DOHH2 (cell line): ENCODE measurements around the gene SOX8.

Source experiments
- H3F3A ChIP-seq: fragments of 200-600 bp; sonication (generic), shearing (Covaris generic); 2 replicates; pipeline ENCODE4 v1.6.0; 2016; ENCODE audit warnings: antibody characterized with exemption, mild to moderate bottlenecking; ENCODE audit not compliant: control insufficient read depth, insufficient read depth
- H3K27ac ChIP-seq: fragments of 200-600 bp; sonication (generic); 2 replicates; pipeline ENCODE4 v1.5.1; 2014; ENCODE audit warnings: low read depth, mild to moderate bottlenecking, low read length, moderate library complexity
- H3K27me3 ChIP-seq: fragments of 200-600 bp; sonication (generic); 2 replicates; pipeline ENCODE4 v1.6.1; 2014; ENCODE audit warnings: mild to moderate bottlenecking, low read length, mixed read lengths; ENCODE audit not compliant: control insufficient read depth
- H3K36me3 ChIP-seq: fragments of 200-600 bp; sonication (generic); 2 replicates; pipeline ENCODE4 v1.6.1; 2014; ENCODE audit warnings: mild to moderate bottlenecking, low read length, moderate library complexity, mixed read lengths; ENCODE audit not compliant: control insufficient read depth
- H3K4me1 ChIP-seq: fragments of 200-600 bp; sonication (generic); 2 replicates; pipeline ENCODE4 v1.6.1; 2014; ENCODE audit warnings: mild to moderate bottlenecking, low read length, mixed read lengths; ENCODE audit not compliant: control insufficient read depth
- H3K4me2 ChIP-seq: fragments of 200-600 bp; sonication (generic); 2 replicates; pipeline ENCODE4 v1.6.0; 2014; ENCODE audit warnings: mild to moderate bottlenecking, low read length, moderate library complexity
- H3K4me3 ChIP-seq: fragments of 200-600 bp; sonication (generic); 2 replicates; pipeline ENCODE4 v1.5.1; 2014; ENCODE audit warnings: mild to moderate bottlenecking, low read length, mixed read lengths
- H3K79me2 ChIP-seq: fragments of 200-600 bp; sonication (generic); 2 replicates; pipeline ENCODE4 v1.6.1; 2014; ENCODE audit warnings: mild to moderate bottlenecking, low read length, mixed read lengths; ENCODE audit not compliant: control insufficient read depth
- H3K9me2 ChIP-seq: fragments of 200-600 bp; sonication (generic); replicated peaks from 2 replicates; pipeline ENCODE4 v1.6.1; 2014; ENCODE audit warnings: mild to moderate bottlenecking, low read length, mixed read lengths; ENCODE audit not compliant: control insufficient read depth
- H3K9me3 ChIP-seq: fragments of 200-600 bp; sonication (generic); 2 replicates; pipeline ENCODE4 v1.6.1; 2014; ENCODE audit warnings: antibody characterized with exemption, low read length, mixed read lengths; ENCODE audit not compliant: control insufficient read depth, insufficient read depth
- H4K20me1 ChIP-seq: fragments of 200-600 bp; sonication (generic); 2 replicates; pipeline ENCODE4 v1.6.0; 2014; ENCODE audit warnings: low read depth, mild to moderate bottlenecking, antibody characterized with exemption, low read length, moderate library complexity; ENCODE audit not compliant: control insufficient read depth, insufficient read depth
- EZH2phosphoT487 ChIP-seq: fragments of 200-600 bp; sonication (generic); IDR thresholded peaks from 2 replicates; pipeline ENCODE4 v1.6.1; 2017; ENCODE audit warnings: borderline replicate concordance, mild to moderate bottlenecking, antibody characterized with exemption, low read length, moderate library complexity, mixed read lengths
- TF ChIP-seq, protein P1 (sequence below): fragments of 200-600 bp; sonication (generic); IDR thresholded peaks from one replicate; pipeline ENCODE4 v1.5.1; 2014; ENCODE audit warnings: antibody characterized with exemption, mild to moderate bottlenecking, low read depth, low read length; ENCODE audit not compliant: poor library complexity, severe bottlenecking

Gene SOX8

DNA sequence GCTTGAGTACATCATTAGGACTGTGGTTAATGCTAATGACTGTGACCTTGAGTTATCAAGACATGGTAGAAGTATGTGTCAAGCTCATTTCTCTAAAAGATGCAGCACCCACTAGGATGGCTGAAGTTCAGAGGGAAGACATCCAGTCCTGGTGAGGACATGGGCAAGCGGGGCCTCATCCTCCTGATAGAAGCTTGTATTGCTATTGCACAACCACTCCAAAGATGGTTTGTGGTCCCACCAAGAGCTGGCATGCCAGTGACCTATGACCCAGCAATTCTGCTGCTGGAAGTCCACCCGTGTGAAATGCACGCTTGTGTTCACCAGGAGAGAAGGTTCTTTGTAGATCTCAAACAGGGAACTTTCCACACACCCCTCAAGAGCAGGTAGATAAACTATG lies 14.2 kb downstream of the SOX8 start:
- no peaks in the 10 kb centered on the region for H3K9me2 ChIP-seq
- no peaks in the 10 kb centered on the region for H4K20me1 ChIP-seq
- no peak overlapping the region for H3K4me2 ChIP-seq
- H3K27me3 ChIP-seq = peaks cover 21% of the 10 kb centered on the region
- no peaks in the 10 kb centered on the region for H3K36me3 ChIP-seq
- no peaks in the 10 kb centered on the region for H3K79me2 ChIP-seq
- no peak overlapping the region for H3K27ac ChIP-seq
- H3K4me3 ChIP-seq = no peak overlapping the region
- no peaks in the 10 kb centered on the region for H3K9me3 ChIP-seq
- no peaks in the 10 kb centered on the region for H3F3A ChIP-seq
- TF ChIP-seq, protein P1, sequence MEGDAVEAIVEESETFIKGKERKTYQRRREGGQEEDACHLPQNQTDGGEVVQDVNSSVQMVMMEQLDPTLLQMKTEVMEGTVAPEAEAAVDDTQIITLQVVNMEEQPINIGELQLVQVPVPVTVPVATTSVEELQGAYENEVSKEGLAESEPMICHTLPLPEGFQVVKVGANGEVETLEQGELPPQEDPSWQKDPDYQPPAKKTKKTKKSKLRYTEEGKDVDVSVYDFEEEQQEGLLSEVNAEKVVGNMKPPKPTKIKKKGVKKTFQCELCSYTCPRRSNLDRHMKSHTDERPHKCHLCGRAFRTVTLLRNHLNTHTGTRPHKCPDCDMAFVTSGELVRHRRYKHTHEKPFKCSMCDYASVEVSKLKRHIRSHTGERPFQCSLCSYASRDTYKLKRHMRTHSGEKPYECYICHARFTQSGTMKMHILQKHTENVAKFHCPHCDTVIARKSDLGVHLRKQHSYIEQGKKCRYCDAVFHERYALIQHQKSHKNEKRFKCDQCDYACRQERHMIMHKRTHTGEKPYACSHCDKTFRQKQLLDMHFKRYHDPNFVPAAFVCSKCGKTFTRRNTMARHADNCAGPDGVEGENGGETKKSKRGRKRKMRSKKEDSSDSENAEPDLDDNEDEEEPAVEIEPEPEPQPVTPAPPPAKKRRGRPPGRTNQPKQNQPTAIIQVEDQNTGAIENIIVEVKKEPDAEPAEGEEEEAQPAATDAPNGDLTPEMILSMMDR = no peak
- TF ChIP-seq EZH2phosphoT487 = no peak
- H3K4me1 ChIP-seq = no peaks in the 10 kb centered on the region

GRCh38 chr16:996681-997080 lies 15.1 kb downstream of the SOX8 start:
- Histone ChIP-seq H3K4me2 (no peak overlapping the region), H3K9me2 (no peaks in the 10 kb centered on the region), H3F3A (no peaks in the 10 kb centered on the region), H3K36me3 (no peaks in the 10 kb centered on the region), H4K20me1 (no peaks in the 10 kb centered on the region), H3K4me1 (no peaks in the 10 kb centered on the region), H3K9me3 (no peaks in the 10 kb centered on the region), H3K27me3 (peaks cover 21% of the 10 kb centered on the region), H3K79me2 (no peaks in the 10 kb centered on the region), H3K27ac (no peak overlapping the region), H3K4me3 (no peak overlapping the region)
- TF ChIP-seq EZH2phosphoT487 = no peak
- TF ChIP-seq, protein P1 = no peak

- Histone ChIP-seq H3F3A (no peaks in the 10 kb centered on the region), H3K27ac (no peak overlapping the region), H3K36me3 (no peaks in the 10 kb centered on the region), H3K27me3 (peaks cover 21% of the 10 kb centered on the region), H4K20me1 (no peaks in the 10 kb centered on the region), H3K79me2 (no peaks in the 10 kb centered on the region), H3K9me3 (no peaks in the 10 kb centered on the region), H3K9me2 (no peaks in the 10 kb centered on the region), H3K4me3 (no peak overlapping the region), H3K4me1 (no peaks in the 10 kb centered on the region), H3K4me2 (no peak overlapping the region)
- TF ChIP-seq, protein P1 = no peak
- TF ChIP-seq EZH2phosphoT487 = no peak
Observed at GRCh38 chr16:997440-998051, 16.0 kb downstream of the SOX8 start.
